ENCODE measurements around the gene NUDT3. TPM values are rescaled to one million over a fixed set of nuclear protein-coding genes. Genes with fewer than 3 reads are reported as not detected.

The NUDT3 gene
- total and polyA plus RNA-seq, 2 experiments from 2014 or later = 8.1 to 11.5 TPM

DNA sequence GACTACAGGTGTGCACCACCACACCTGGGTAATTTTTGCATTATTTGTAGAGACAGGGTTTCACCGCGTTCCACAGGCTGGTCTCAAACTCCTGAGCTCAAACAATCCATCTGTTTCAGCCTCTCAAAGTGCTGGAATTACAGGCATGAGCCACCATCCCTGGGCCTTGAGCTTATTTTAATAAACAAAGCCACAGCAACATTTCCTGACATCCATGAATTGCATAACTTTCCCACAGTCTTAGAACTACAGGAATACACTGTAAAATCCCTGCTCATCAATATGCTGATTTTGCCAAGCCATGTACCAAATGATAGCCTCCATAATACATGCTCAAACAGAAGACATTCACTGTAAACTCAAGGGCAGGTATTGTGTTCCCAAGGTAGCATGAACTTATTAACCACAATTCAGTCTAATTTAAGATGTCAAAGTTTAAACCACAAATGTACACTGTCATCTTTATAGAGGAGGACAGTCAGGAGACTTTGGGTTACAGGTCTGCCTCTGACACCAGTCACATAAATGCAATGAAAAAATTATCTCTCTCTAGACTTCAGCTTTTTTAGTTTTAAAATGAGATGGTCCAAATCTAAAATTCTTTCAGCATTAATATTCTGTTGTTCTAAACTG is 40.0 kb downstream of the NUDT3 start:
- peaks cover 19% of the 10 kb centered on the region; the same call in 1 of the 2 replicates for H3K4me1 ChIP-seq (ENCODE audit: insufficient read depth)
- H4K20me1 ChIP-seq (ENCODE audit: insufficient read depth) = peaks cover 2% of the 10 kb centered on the region; the same call in 1 of the 2 replicates
- H3K4me3 ChIP-seq = no peak overlapping the region
- H3K27ac ChIP-seq = no peak overlapping the region
- no peaks in the 10 kb centered on the region for H3K9me3 ChIP-seq (ENCODE audit: low read depth)
- in situ Hi-C loops (cut with MboI) = no loop called here
- H3K9ac ChIP-seq = no peak overlapping the region
- no peak for TF ChIP-seq EZH2 (IDR thresholded peaks at IDR 0.05; ENCODE audit: insufficient read depth, poor library complexity, severe bottlenecking)
- TF ChIP-seq EZH2phosphoT487 (IDR thresholded peaks at IDR 0.05; ENCODE audit: insufficient read depth, low read depth) = no peak
- H3F3A ChIP-seq (ENCODE audit: insufficient read depth) = peaks cover 13% of the 10 kb centered on the region; the same call in 1 of the 2 replicates
- peaks cover 97% of the 10 kb centered on the region for H3K79me2 ChIP-seq (ENCODE audit: insufficient read depth)
- no peak overlapping the region for H2AFZ ChIP-seq
- H3K4me2 ChIP-seq (ENCODE audit: unreplicated experiment) = no peak overlapping the region
- WGBS, 2 experiments (ENCODE audit: low coverage in 1 of 2, low lambda C conversion rate in 2 of 2, missing lambda C conversion rate in 2 of 2) = 82 to 94% methylated on average over 2 of the region's 2 CpGs
- no peaks in the 10 kb centered on the region for H3K9me2 ChIP-seq (ENCODE audit: insufficient read depth)
- H3K27me3 ChIP-seq (replicated peaks; ENCODE audit: insufficient read depth) = no peaks in the 10 kb centered on the region
- DNase-seq = peak; percentile 43
- no peaks in the 10 kb centered on the region for H3K36me3 ChIP-seq (ENCODE audit: low read depth)

DNA sequence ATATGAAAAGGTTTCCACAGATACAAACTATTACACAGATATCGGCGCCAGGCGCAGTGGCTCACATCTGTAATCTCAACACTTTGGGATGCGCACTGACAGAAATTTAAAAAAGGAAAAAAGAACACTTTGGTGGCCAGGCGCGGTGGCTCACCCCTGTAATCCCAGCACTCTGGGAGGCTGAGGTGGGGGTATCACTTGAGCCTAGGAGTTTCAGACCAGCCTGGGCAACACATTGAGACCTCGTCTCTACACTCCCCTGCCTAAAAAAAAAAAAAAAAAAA is 41.6 kb downstream of the NUDT3 start:
- Histone ChIP-seq H3K36me3 (ENCODE audit: low read depth) (no peaks in the 10 kb centered on the region), H3K4me1 (ENCODE audit: insufficient read depth) (peaks cover 19% of the 10 kb centered on the region; the same call in 1 of the 2 replicates), H3K9me2 (ENCODE audit: insufficient read depth) (no peaks in the 10 kb centered on the region), H3K9ac (no peak overlapping the region), H3K4me3 (no peak overlapping the region), H2AFZ (no peak overlapping the region), H4K20me1 (ENCODE audit: insufficient read depth) (peaks cover 15% of the 10 kb centered on the region), H3K79me2 (ENCODE audit: insufficient read depth) (peaks cover 97% of the 10 kb centered on the region), H3K4me2 (ENCODE audit: unreplicated experiment) (no peak overlapping the region), H3F3A (ENCODE audit: insufficient read depth) (peaks cover 13% of the 10 kb centered on the region; the same call in 1 of the 2 replicates), H3K9me3 (ENCODE audit: low read depth) (no peaks in the 10 kb centered on the region), H3K27ac (no peak overlapping the region), H3K27me3 (replicated peaks; ENCODE audit: insufficient read depth) (no peaks in the 10 kb centered on the region)
- 92 to 93% methylated on average over 6 to 7 of the region's 7 CpGs for WGBS, 2 experiments (ENCODE audit: low coverage in 1 of 2, low lambda C conversion rate in 2 of 2, missing lambda C conversion rate in 2 of 2)
- in situ Hi-C loops (cut with MboI) = no loop called here
- TF ChIP-seq EZH2 (IDR thresholded peaks at IDR 0.05; ENCODE audit: insufficient read depth, poor library complexity, severe bottlenecking) (no peak), EZH2phosphoT487 (IDR thresholded peaks at IDR 0.05; ENCODE audit: insufficient read depth, low read depth) (no peak)
- no peak for DNase-seq

DNA sequence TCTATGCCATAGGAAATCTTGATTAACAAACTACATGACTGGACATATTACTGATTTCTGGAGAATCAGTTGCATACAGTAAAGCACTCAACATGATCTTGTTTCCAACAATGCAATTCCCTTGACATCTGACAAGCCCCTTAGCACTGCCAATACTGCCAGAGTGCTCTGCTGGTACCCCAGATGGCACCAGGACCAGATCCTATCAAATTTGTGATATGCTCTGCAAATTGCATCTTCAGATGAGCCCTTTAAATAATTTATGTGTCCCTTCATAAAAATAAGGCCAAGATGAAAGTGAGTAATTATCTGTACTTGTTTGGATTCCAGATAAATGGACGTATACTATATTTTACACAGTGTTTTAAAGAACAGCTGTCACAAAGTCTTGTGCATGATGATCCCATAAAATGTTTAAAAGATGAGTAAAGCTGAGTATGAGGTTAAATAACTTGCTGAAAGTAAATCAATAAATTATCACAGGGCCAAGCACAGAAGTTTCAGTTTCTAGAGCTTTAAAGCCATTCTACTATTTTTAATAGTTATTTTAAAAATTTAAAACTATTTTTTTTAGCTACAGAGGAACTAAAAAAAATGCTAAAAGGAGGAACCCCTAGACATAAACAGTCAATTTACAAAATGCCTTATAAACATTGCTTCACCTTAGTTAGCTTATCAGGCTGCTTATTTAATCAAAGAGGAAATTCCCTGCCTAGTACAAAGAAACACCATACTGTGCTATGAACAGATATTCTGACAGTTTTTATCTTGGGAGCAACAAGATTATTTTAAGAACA is 42.1 kb downstream of the NUDT3 start:
- H3K27ac ChIP-seq = no peak overlapping the region
- H2AFZ ChIP-seq = no peak overlapping the region
- no peaks in the 10 kb centered on the region for H3K9me3 ChIP-seq (ENCODE audit: low read depth)
- H3F3A ChIP-seq (ENCODE audit: insufficient read depth) = peaks cover 13% of the 10 kb centered on the region; the same call in 1 of the 2 replicates
- no peaks in the 10 kb centered on the region for H3K36me3 ChIP-seq (ENCODE audit: low read depth)
- H3K4me3 ChIP-seq = no peak overlapping the region
- no peak for DNase-seq
- WGBS, 2 experiments (ENCODE audit: low coverage in 1 of 2, low lambda C conversion rate in 2 of 2, missing lambda C conversion rate in 2 of 2) = 41 to 53% methylated on average over 1 of the region's 1 CpG
- no peak overlapping the region for H3K4me2 ChIP-seq (ENCODE audit: unreplicated experiment)
- no peak overlapping the region for H3K9ac ChIP-seq
- peaks cover 19% of the 10 kb centered on the region; the same call in 1 of the 2 replicates for H3K4me1 ChIP-seq (ENCODE audit: insufficient read depth)
- H3K27me3 ChIP-seq (replicated peaks; ENCODE audit: insufficient read depth) = no peaks in the 10 kb centered on the region
- peaks cover 17% of the 10 kb centered on the region for H4K20me1 ChIP-seq (ENCODE audit: insufficient read depth)
- in situ Hi-C loops (cut with MboI) = no loop called here
- H3K9me2 ChIP-seq (ENCODE audit: insufficient read depth) = no peaks in the 10 kb centered on the region
- H3K79me2 ChIP-seq (ENCODE audit: insufficient read depth) = peaks cover 97% of the 10 kb centered on the region
- TF ChIP-seq EZH2phosphoT487 (IDR thresholded peaks at IDR 0.05; ENCODE audit: insufficient read depth, low read depth) (no peak), EZH2 (IDR thresholded peaks at IDR 0.05; ENCODE audit: insufficient read depth, poor library complexity, severe bottlenecking) (no peak)

DNA sequence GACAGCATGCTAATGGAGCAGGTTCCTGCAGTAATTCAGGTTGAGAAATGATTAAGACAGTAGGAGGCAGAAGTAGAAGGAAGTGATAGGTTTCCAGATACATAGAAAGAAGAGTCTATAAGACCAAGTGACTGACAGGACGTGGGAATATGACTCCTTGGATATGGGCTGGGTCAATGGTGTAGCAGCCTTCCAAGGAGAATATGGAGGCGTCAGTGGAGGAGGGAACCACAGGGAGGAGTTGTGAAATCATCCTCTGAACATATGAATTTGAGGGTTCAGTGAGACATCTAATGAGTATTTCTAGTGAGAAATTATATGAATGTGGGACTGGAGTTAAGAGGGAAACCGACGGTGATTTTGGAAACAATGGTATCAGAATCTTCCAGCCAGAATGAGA is 43.3 kb downstream of the NUDT3 start:
- peaks cover 99% of the 10 kb centered on the region for H3K79me2 ChIP-seq (ENCODE audit: insufficient read depth)
- H3K27ac ChIP-seq = no peak overlapping the region
- H3K4me3 ChIP-seq = no peak overlapping the region
- H2AFZ ChIP-seq = no peak overlapping the region
- H3K4me2 ChIP-seq (ENCODE audit: unreplicated experiment) = no peak overlapping the region
- 93 to 100% methylated on average over 4 of the region's 4 CpGs for WGBS, 2 experiments (ENCODE audit: low coverage in 1 of 2, low lambda C conversion rate in 2 of 2, missing lambda C conversion rate in 2 of 2)
- H3K9ac ChIP-seq = no peak overlapping the region
- H3K27me3 ChIP-seq (replicated peaks; ENCODE audit: insufficient read depth) = no peaks in the 10 kb centered on the region
- DNase-seq = peak; percentile 15
- H3K9me2 ChIP-seq (ENCODE audit: insufficient read depth) = no peaks in the 10 kb centered on the region
- H3K4me1 ChIP-seq (ENCODE audit: insufficient read depth) = peaks cover 19% of the 10 kb centered on the region; the same call in 1 of the 2 replicates
- peaks cover 13% of the 10 kb centered on the region; the same call in 1 of the 2 replicates for H3F3A ChIP-seq (ENCODE audit: insufficient read depth)
- in situ Hi-C loops (cut with MboI) = no loop called here
- no peaks in the 10 kb centered on the region for H3K9me3 ChIP-seq (ENCODE audit: low read depth)
- H3K36me3 ChIP-seq (ENCODE audit: low read depth) = no peaks in the 10 kb centered on the region
- TF ChIP-seq EZH2 (IDR thresholded peaks at IDR 0.05; ENCODE audit: insufficient read depth, poor library complexity, severe bottlenecking) = no peak
- TF ChIP-seq EZH2phosphoT487 (IDR thresholded peaks at IDR 0.05; ENCODE audit: insufficient read depth, low read depth) = no peak
- H4K20me1 ChIP-seq (ENCODE audit: insufficient read depth) = peaks cover 18% of the 10 kb centered on the region
